Occipital lobe (tissue), 2 donors: ENCODE data around the gene DLG2. TPM values are rescaled to one million over a fixed set of nuclear protein-coding genes. Genes with fewer than 3 reads are reported as not detected.

ENCODE experiments used
- DNase-seq: peaks from one replicate; lab custom pipeline; 2025; lab: John Stamatoyannopoulos, UW
- total RNA-seq: library from RNA; depleted of rRNA; stranded (reverse); fragments of >200 nt; gene quantifications from one replicate; pipeline ENCODE4 v1.2.3, GENCODE V29; 2014

DLG2 gene
- total RNA-seq, 1 donor from 2014 or later, result 353 TPM

GRCh38 chr11:84289381-84289906 lies 1337.7 kb downstream of the DLG2 start:
- no peak for DNase-seq

- DNase-seq, result no peak
These were observed 1353.6 kb downstream of the DLG2 start for GRCh38 chr11:84273541-84273940.

GRCh38 chr11:84270466-84270865 lies 1356.7 kb downstream of the DLG2 start:
- DNase-seq, result no peak

- DNase-seq, result no peak
These were observed 1363.1 kb downstream of the DLG2 start for GRCh38 chr11:84264066-84264465.

GRCh38 chr11:84261707-84262106 lies 1365.4 kb downstream of the DLG2 start:
- DNase-seq, result no peak

- no peak for DNase-seq
These were observed 1366.3 kb downstream of the DLG2 start for GRCh38 chr11:84260862-84261261.

DNA sequence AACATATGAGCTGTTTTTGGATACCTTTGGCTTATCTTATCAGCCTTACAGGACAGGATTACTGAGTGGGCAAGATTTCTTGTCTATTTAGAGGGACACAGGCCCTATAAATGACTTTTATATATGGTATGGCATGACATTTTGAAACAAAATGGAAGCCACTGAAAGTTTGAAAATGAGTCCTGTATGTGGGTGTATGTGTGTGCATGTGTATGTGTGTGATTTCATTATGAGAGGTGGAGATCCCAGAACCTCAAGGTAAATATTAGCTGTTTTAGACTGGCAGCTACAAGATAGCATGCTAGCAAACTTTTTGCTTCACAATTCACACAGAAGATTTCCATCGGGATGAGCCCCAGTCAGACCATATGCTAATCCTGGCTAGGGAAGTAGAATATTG lies 1370.5 kb downstream of the DLG2 start:
- DNase-seq, result no peak

DNA sequence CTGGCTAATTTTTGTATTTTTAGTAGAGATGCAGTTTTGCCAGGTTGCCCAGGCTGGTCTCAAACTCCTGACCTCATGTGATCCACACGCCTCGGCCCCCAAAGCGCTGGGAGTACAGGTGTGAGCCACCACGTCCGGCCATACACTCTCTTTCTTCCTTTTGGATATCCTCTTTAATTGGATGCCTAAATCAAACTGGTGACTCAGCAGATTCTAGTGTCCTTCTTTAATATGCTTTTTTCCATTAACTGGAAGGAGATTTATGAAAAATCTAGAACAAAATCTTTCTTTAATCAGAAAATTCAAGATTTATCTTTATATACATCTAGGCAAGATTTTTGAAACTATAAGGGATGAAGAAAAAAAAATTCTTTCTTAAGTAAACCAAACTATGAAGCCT lies 1371.7 kb downstream of the DLG2 start:
- DNase-seq, result no peak

DNA sequence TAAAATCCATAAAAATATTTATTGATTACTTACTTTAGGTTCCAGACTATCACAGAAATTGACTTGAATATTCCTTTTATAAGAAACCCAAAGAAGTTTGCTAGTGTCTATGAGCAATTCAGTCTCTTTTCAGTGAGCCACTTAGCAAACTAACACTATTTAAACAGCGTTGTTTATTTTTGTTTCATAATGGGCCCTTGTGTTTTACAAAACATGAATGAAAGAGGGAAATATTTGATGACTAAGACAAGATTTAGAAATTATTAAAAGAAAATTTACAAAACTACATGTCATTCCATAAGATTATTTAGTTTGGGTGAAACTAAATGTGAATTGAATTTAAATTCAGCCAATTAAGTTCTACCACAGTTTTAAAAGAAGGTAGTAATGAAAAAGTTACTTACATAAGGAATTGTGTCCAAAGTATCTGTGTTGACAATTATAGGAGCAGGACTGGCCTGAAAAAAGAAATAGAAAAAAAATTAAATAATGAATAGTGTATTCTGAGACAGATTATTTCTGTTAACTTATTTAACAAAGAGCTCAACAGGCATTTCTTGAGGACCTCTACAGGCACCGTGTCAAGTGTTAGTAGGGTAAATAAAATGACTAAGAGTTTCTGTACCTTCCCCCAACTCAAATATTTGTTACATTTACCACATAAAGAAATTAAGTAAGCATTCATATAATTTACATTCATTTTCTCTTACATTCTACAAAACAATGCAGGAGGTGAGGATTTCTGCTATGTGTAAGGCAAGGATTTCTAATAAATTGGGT lies 1376.1 kb downstream of the DLG2 start:
- no peak for DNase-seq

- no peak for DNase-seq
These were observed 1377.6 kb downstream of the DLG2 start for GRCh38 chr11:84249344-84250135.

GRCh38 chr11:84247926-84248325 lies 1379.2 kb downstream of the DLG2 start:
- DNase-seq, result no peak

DNA sequence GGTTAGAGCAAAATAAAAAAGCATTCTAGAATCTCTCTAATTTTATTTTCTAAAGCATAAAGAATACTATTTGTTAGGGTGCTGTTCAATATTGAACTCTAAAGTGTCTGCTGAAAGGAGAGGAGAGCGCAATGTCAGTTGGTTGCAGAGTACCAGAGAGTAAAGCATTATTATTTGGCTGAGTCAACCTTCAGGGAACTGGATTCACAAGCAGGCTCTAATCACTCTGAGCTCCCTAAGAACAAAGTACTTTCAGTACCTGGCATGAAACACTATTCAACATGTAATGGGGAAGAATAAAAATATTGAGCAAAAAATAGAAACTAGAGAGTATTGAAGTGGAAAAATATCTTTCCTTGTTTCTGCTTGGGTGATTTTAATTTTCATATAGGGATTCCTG lies 1380.0 kb downstream of the DLG2 start:
- DNase-seq, result no peak

DNA sequence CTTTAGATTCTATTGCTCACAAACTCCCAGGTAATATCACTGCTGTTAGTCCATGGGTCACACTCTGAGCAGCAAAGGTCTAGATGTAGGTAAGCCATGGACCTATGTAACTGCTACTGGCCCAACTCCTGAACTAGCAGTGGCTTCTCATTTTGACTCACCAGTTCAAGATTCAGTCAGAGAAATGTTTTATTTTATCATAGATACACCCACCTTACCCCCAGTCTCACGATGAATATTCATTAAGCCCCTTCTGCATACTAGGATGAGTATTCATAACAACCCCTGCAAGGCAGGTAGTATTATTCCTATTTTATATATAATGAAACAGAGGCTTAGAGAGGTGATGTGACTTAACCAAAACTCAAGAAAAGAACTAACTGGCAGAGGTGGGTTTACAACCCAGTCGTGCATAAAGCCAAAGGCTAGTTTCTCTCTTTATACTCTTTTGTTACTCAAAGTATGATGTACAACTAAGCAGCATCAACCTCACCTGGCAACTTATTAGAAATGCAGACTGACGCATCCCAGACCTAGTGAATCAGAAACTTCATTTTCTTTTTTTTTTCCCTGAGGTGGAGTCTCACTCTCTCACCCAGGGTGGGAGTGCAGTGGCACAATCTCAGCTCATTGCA lies 1383.4 kb downstream of the DLG2 start:
- DNase-seq, result no peak

DNA sequence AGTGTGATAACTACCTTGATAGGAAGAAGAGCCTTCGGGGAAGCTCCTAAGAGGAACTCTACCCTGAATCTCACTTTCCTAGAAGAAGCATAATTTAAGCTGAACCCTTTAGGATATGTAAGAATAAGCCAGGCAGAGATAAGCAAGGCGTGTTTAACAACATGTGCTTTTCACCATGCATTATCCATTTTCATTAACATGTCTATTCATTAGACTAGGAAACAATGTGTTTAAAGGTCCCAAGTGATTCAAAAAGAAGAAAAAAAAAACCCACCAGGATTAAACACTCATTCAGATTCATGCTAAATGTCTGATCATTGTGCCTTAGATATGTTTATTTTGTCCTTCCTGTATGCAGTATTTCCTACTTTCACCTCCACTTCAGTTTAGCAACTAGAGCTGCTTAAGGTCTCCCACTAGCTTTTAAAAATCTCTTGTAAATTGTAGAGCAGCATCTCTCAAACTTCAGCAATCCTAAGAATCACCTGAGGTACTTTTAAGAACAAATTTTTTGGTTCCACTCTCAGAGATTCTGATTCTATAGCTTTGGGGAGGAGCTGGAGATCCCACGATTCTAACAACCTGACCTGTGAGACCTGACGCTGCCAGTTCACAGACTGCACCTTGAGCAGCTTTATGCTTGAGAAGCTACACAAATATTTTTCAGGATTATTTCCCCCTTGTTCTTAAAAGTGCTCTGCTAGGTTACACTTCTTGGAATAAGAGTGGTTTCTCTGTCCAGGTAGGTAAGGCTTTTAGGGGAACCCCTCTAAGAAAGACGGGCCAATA lies 1385.6 kb downstream of the DLG2 start:
- no peak for DNase-seq

GRCh38 chr11:84240847-84241246 lies 1386.3 kb downstream of the DLG2 start:
- DNase-seq, result no peak

DNA sequence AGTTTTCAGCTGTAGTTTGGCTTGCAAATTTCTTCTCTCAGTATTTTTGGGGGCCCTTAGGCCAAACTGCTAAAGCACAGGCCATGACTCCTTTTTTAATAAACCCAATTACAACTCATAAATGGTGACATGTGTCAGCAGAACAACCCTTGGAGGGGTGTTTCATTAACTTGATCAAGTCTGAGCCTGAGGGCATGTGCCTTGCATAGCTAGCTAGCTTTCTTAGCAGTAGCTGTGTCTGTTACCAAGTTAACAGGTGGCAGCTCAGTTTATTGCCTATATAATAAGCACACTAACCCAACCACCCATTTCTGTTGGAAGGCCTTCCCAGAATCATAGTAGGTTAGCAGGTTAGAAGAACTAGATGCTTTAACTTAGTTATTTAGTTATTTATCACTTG lies 1390.7 kb downstream of the DLG2 start:
- DNase-seq, result no peak

GRCh38 chr11:84234462-84235202 lies 1392.5 kb downstream of the DLG2 start:
- DNase-seq, result no peak

DNA sequence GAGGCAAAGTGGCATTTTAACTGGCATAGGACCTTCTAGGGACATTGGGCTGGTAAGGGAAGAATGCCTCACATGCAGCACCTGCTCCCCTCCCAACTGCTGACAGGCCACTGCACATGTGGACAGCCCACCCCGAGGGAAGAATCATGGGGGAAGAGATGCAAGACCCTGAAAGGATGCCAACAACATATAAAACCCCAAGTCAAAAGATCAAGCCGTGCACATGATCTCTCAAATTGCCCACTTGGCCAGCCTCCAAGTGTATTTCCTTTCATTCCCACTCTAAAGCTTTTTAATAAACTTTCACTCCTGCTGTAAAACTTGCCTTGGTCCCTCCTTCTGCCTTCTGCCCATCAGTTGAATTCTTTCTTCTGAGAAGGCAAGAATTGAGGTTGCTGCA lies 1393.1 kb downstream of the DLG2 start:
- DNase-seq, result no peak

- DNase-seq, result no peak
These were observed 1394.6 kb downstream of the DLG2 start for GRCh38 chr11:84232511-84232910.

GRCh38 chr11:84230402-84230801 lies 1396.7 kb downstream of the DLG2 start:
- no peak for DNase-seq
